ENCODE measurements around the gene FSTL4.

Gene FSTL4

DNA sequence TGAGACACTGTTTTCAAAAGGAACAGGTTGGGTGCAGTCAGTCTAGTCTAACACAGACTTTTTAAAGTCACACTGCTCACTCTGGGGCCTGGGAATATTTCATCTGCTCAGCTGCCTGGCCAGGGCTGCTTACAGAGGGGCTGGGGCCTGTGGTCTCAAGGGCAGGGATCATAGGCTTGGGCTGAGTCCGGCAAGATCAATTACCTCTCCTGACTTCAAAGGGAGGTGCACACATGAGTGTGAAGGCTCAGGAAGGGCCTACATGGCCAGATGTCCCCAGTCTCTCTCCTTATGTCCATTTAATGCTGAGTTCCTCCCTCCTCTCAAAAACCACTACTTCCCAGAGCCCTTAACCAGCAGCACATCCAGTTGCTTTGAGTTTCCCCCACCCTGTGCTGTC lies 313.3 kb downstream of the FSTL4 start:
- TF ChIP-seq EZH2 (optimal IDR thresholded peaks at IDR 0.05; ENCODE audit: low read depth, low read length) (no peak), EZH2phosphoT487 (IDR thresholded peaks at IDR 0.05; ENCODE audit: low read length) (no peak)
- TF ChIP-seq, protein P1, sequence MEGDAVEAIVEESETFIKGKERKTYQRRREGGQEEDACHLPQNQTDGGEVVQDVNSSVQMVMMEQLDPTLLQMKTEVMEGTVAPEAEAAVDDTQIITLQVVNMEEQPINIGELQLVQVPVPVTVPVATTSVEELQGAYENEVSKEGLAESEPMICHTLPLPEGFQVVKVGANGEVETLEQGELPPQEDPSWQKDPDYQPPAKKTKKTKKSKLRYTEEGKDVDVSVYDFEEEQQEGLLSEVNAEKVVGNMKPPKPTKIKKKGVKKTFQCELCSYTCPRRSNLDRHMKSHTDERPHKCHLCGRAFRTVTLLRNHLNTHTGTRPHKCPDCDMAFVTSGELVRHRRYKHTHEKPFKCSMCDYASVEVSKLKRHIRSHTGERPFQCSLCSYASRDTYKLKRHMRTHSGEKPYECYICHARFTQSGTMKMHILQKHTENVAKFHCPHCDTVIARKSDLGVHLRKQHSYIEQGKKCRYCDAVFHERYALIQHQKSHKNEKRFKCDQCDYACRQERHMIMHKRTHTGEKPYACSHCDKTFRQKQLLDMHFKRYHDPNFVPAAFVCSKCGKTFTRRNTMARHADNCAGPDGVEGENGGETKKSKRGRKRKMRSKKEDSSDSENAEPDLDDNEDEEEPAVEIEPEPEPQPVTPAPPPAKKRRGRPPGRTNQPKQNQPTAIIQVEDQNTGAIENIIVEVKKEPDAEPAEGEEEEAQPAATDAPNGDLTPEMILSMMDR (IDR thresholded peaks at IDR 0.05; ENCODE audit: low read length) = no peak
- H3K27me3 ChIP-seq (replicated peaks; ENCODE audit: insufficient read depth, low read length) = no peaks in the 10 kb centered on the region
- 0 out of 2 replicates have a peak, but pooled peaks cover 5% of the 10 kb centered on the region for H3K4me1 ChIP-seq (ENCODE audit: low read length)
- no peaks in the 10 kb centered on the region for H3K9me2 ChIP-seq (replicated peaks; ENCODE audit: insufficient read depth, low read length)
- H3K4me2 ChIP-seq (ENCODE audit: low read depth, low read length) = no peak overlapping the region
- DNase-seq = no peak
- no peak overlapping the region for H2AFZ ChIP-seq (ENCODE audit: low read length)
- no peaks in the 10 kb centered on the region for H3K36me3 ChIP-seq (replicated peaks; ENCODE audit: insufficient read depth, low read length)
- H4K20me1 ChIP-seq (ENCODE audit: insufficient read depth, low read length) = no peaks in the 10 kb centered on the region
- no peaks in the 10 kb centered on the region for H3F3A ChIP-seq (ENCODE audit: insufficient read depth, low read length)
- no peak overlapping the region for H3K27ac ChIP-seq (ENCODE audit: low read length)
- H3K9me3 ChIP-seq (replicated peaks; ENCODE audit: insufficient read depth, low read length) = no peaks in the 10 kb centered on the region
- no peak overlapping the region for H3K4me3 ChIP-seq (ENCODE audit: low read length)
- no peak overlapping the region for H3K9ac ChIP-seq (ENCODE audit: low read length)
- H3K79me2 ChIP-seq (ENCODE audit: low read length) = no peaks in the 10 kb centered on the region

DNA sequence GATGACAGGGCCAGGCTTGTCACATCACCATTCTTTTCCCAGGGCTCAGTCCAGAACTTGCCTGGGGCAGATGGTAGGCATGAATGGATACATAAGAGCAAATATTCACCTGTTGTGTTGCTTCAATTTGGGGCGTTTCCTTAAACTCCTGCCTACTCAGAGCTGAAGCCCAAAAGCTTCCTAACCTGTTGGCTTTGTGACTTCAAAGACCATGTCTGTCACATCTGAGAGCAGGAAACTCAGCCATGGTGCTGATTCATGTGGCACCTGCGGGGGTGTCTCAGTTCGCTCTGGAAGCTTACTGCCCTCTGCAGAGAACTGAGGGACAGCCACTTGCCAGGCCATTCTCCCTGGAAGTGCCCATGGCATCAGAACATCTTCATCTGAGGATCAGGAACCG lies 313.9 kb downstream of the FSTL4 start:
- no peak overlapping the region for H3K27ac ChIP-seq (ENCODE audit: low read length)
- H3K4me1 ChIP-seq (ENCODE audit: low read length) = 0 out of 2 replicates have a peak, but pooled peaks cover 3% of the 10 kb centered on the region
- no peaks in the 10 kb centered on the region for H3K27me3 ChIP-seq (replicated peaks; ENCODE audit: insufficient read depth, low read length)
- no peaks in the 10 kb centered on the region for H3K9me2 ChIP-seq (replicated peaks; ENCODE audit: insufficient read depth, low read length)
- no peak overlapping the region for H2AFZ ChIP-seq (ENCODE audit: low read length)
- H3K36me3 ChIP-seq (replicated peaks; ENCODE audit: insufficient read depth, low read length) = no peaks in the 10 kb centered on the region
- TF ChIP-seq, protein P1 (IDR thresholded peaks at IDR 0.05; ENCODE audit: low read length) = no peak
- TF ChIP-seq EZH2 (optimal IDR thresholded peaks at IDR 0.05; ENCODE audit: low read depth, low read length) = no peak
- no peak for TF ChIP-seq EZH2phosphoT487 (IDR thresholded peaks at IDR 0.05; ENCODE audit: low read length)
- H3K4me2 ChIP-seq (ENCODE audit: low read depth, low read length) = no peak overlapping the region
- H3K79me2 ChIP-seq (ENCODE audit: low read length) = no peaks in the 10 kb centered on the region
- no peaks in the 10 kb centered on the region for H3F3A ChIP-seq (ENCODE audit: insufficient read depth, low read length)
- DNase-seq = peak; percentile 6
- no peak overlapping the region for H3K9ac ChIP-seq (ENCODE audit: low read length)
- H3K9me3 ChIP-seq (replicated peaks; ENCODE audit: insufficient read depth, low read length) = no peaks in the 10 kb centered on the region
- no peaks in the 10 kb centered on the region for H4K20me1 ChIP-seq (ENCODE audit: insufficient read depth, low read length)
- no peak overlapping the region for H3K4me3 ChIP-seq (ENCODE audit: low read length)

GRCh38 chr5:133297293-133297692 lies 315.0 kb downstream of the FSTL4 start:
- Histone ChIP-seq H4K20me1 (ENCODE audit: insufficient read depth, low read length) (no peaks in the 10 kb centered on the region), H3K27ac (ENCODE audit: low read length) (no peak overlapping the region), H3K27me3 (replicated peaks; ENCODE audit: insufficient read depth, low read length) (no peaks in the 10 kb centered on the region), H3K79me2 (ENCODE audit: low read length) (no peaks in the 10 kb centered on the region), H3F3A (ENCODE audit: insufficient read depth, low read length) (no peaks in the 10 kb centered on the region), H3K9me2 (replicated peaks; ENCODE audit: insufficient read depth, low read length) (no peaks in the 10 kb centered on the region), H2AFZ (ENCODE audit: low read length) (no peak overlapping the region), H3K4me1 (ENCODE audit: low read length) (no peaks in the 10 kb centered on the region), H3K4me3 (ENCODE audit: low read length) (no peak overlapping the region), H3K9ac (ENCODE audit: low read length) (no peak overlapping the region), H3K4me2 (ENCODE audit: low read depth, low read length) (no peak overlapping the region), H3K36me3 (replicated peaks; ENCODE audit: insufficient read depth, low read length) (no peaks in the 10 kb centered on the region), H3K9me3 (replicated peaks; ENCODE audit: insufficient read depth, low read length) (no peaks in the 10 kb centered on the region)
- no peak for DNase-seq
- TF ChIP-seq EZH2phosphoT487 (IDR thresholded peaks at IDR 0.05; ENCODE audit: low read length) (no peak), EZH2 (optimal IDR thresholded peaks at IDR 0.05; ENCODE audit: low read depth, low read length) (no peak)
- TF ChIP-seq, protein P1 (IDR thresholded peaks at IDR 0.05; ENCODE audit: low read length) = no peak
